Stimulated activated CD8-positive, alpha-beta memory T cell treated with anti-CD3 and anti-CD28 coated beads, Interleukin-2, amount 100 ng/mL, for 1 hour (primary cell): Measurements from ENCODE around the gene CSRNP2.
"Not testable (repeated sequence)": the region's sequence is repeated elsewhere in the genome, so short reads cannot be mapped to it uniquely, and the experiment has no call there.

Experiments used
- DNase-seq, 2 donors: peaks; one replicate each; pipeline ENCODE4 v3.0.0-alpha.2; 2020; ENCODE audit warnings: low read depth in 2 of 2

Gene CSRNP2

GRCh38 chr12:51083126-51083833 lies at the start of gene CSRNP2:
CSRNP2 (minus strand) TSS chr12:51083596; CDS start chr12:51076561, 7,035 bp downstream.
- DNase-seq, result peak; percentile 89 to 90

- no peak for DNase-seq
These were observed 49.3 kb upstream of the CSRNP2 start for GRCh38 chr12:51132693-51133092.

DNA sequence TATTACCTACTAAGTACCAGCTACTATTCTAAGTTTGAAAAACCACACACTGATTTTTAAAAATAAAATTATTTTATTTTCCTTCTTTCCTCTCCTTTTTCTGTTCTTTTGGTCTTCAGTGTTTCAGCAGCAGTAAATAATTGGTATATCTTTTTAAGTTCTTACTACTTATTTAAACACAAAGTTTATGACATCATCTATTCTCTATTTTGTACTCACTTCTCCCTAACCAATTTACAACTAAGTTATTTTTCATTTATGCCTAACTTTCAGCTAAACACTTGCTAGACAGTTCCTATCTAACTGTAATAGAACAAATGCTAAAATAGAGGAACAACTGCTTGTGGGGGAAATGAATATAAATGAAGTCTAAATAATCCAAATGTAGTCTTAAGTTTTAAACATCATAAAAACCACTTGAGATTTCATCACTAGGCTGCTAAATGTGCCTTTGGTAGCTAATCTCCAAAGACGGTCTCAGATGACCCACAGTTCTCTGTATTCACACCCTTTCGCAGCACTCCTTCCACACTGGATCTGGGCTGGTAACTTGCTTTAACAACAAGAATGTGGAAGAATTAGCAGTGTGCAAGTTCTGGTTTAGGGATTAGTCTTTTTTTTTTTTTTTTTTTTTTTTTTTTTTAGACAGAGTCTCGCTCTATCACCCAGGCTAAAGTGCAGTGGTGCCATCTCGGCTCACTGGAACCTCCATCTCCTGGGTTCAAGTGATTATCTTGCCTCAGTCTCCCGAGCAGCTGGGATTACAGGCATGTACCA lies 48.5 kb upstream of the CSRNP2 start:
- DNase-seq, result no peak

- no peak for DNase-seq
These were observed 45.5 kb upstream of the CSRNP2 start for GRCh38 chr12:51128919-51129318.

GRCh38 chr12:51127050-51127729 lies 43.8 kb upstream of the CSRNP2 start:
- DNase-seq, result no peak

DNA sequence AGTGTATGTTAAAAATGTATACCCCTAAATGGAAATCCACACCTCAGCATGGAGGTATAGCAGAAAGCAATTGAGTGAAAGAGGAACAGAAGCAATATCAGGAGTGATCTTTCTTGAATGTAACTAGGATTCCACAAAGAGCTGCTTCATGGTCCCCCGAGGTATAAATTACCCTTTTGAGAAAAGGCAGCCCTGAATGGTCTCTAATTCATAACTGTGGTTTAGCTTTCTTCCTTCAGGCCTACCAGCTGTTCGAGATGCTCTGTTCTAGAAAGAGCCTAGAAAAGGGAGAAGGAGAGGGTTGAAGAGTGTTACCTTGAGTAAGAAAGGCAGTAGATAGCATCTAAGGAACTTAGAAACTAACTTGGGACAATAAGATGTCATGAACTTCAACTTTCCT lies 42.9 kb upstream of the CSRNP2 start:
- no peak for DNase-seq

GRCh38 chr12:51124504-51124903 lies 41.1 kb upstream of the CSRNP2 start:
- no peak for DNase-seq

DNA sequence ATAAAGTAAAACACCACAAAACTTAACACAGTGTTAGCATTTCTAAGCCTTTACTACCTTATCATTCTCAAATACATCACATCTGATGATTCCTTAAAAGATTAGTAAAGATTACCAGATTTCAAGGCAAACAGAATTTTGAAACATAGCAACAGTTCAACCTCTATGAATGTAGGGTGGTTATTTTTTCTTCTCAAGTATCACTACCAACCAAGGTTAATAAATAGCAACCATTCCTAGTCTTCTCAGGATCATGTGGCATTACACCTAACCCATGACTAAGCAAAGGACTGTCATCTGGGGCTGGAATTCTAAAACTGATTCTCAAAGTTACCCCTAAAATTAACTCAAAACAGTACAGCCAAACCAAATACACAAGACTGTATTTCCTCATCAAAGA lies 39.4 kb upstream of the CSRNP2 start:
- no peak for DNase-seq

- DNase-seq, result no peak
These were observed 35.3 kb upstream of the CSRNP2 start for GRCh38 chr12:51118706-51119105.

GRCh38 chr12:51115533-51115932 lies 32.1 kb upstream of the CSRNP2 start:
- DNase-seq, result no peak

DNA sequence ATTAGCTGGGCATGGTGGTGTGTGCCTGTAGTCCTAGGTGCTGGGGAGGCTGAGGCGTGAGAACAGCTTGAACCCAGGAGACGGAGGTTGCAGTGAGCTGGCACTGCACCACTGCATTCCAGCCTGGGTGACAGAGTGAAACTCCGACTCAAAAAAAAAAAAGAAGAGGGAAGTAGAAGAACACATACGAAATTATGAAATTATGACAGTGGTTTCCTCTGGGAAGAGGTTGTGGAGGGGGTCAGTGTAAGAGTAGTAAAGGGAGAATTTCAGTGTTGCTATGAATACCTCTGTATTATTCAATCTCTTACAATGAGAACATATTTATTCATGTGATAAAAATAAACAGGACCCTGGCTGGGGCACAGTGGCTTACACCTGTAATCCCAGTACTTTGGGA lies 24.7 kb upstream of the CSRNP2 start:
- DNase-seq, result no peak

GRCh38 chr12:51103977-51104376 lies 20.6 kb upstream of the CSRNP2 start:
- no peak for DNase-seq

- DNase-seq, result no peak
These were observed 15.2 kb upstream of the CSRNP2 start for GRCh38 chr12:51098611-51099010.

DNA sequence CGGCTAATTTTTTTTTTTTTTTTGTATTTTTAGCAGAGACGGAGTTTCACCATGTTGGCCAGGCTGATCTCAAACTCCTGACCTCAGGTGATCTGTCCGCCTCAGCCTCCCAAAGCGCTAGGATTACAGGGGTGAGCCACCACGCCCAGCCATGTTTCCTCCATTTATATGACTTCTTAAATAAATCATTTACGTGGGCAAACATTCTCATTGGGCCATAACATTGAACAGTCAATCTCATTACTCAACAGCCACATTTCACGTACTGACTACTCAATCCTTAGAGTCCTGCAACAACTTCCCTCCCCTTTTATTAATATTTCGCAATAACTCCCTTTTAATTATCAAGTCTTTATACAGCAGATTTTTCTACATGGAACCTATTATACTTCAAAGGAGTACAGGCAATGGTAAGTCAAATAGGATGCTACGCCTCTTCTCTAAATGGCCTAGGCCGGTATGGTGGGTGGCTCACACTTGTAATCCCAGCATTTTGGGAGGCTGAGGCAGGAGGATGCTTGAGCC lies 7.4 kb upstream of the CSRNP2 start:
- DNase-seq, result no peak

- no peak for DNase-seq
These were observed 4.4 kb upstream of the CSRNP2 start for GRCh38 chr12:51087818-51088217.

DNA sequence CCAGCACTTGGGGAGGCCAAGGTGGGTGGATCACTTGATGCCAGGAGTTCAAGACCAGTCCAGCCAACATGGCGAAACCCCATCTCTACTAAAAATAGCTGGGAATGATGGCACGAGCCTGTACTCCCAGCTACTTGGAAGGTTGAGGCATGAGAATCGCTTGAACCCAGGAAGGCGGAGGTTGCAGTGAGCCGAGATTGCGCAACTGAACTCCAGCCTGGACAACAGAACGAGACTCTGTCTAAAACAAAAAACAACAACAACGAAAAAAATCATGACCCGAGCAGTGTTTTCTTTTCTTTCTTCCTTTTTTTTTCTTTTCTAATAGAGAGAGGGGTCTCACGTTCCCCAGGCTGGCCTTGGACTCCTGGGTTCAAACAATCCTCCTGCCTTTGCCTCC lies 3.5 kb upstream of the CSRNP2 start:
- no peak for DNase-seq

DNA sequence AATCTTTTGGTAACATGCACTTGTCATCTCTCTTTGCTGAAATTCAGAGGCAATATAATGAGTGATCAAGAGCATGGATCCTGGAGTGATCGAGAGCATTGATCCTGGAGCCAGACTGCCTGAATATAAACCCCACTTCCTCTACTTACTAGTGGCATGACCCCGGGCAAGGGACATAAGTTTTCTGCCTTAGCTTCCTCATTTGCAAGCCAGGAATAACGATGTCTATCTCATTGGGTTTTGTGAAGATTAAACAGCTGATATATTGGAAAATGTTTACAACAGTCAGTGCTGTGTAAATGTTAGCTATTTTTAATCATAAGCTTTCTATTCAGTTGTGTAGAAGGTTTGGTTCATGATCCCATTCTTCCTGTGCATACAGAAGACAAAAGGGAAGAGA lies 2.4 kb upstream of the CSRNP2 start:
- DNase-seq, result no peak

DNA sequence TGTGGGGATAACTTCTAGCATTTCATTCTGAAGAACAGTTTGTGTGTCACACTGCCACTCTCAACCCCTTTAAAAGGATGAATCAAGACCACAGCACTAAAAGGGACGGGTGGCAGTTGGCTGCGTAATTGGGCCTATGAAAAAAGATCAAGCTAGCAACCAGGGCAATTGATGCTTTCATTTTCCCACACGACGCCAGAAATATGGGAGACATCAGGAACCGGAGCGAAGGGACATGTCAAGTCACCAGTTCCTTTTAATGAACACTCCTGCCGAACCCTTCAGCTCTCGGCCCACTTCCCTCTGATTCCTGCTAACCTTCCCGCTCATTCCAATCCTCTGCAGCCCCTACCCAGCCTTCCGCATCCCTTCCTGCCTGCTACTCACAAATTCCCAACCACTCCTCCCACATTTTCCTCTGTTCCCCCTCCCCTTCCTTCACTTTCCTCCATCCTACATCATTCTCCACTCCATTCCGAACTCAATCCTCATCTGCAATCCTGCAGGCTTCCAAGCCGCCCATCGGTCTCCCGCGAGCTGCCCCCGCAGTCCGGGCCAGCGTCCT lies 753 bp downstream of the CSRNP2 start:
- DNase-seq, result no peak

DNA sequence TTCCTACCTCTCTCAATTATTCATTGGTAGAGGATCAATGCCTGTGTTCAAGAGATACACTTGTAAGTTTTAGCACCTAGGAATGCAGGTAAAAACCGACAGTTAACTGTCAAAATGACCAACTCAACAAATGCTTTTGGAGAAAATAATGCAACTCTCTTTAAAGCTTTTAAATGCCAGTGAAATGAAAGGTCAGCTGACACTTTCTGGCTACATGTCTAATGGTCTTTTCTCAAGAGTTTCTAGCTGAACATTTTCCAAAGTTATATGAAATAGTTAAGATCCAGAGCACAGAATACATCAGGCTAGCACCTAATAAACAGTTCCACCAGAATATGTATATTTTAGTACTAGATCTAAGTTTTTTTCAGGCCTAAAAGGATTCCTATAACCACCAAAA lies 2.0 kb downstream of the CSRNP2 start:
- no peak for DNase-seq

- DNase-seq, result no peak
These were observed 3.3 kb downstream of the CSRNP2 start for GRCh38 chr12:51080136-51080535.

- DNase-seq, result not testable (repeated sequence)
These were observed 4.5 kb downstream of the CSRNP2 start for GRCh38 chr12:51078866-51079265.

GRCh38 chr12:51078346-51078745 lies 5.0 kb downstream of the CSRNP2 start:
- not testable (repeated sequence) for DNase-seq
